GM12878 (cell line): ENCODE data around the gene CD53. TPM values are rescaled to one million over a fixed set of nuclear protein-coding genes. Genes with fewer than 3 reads are reported as not detected.

Experiments used
- ATAC-seq: fragments of 200-7000 bp; cut with Tn5 transposase; 3 replicates; pipeline ENCODE4 v1.9.1; 2020; ENCODE audit warnings: mild to moderate bottlenecking, moderate library complexity
- BruUV-seq: library from RNA; stranded (reverse); fragments of 400-500 nt; replicated peaks from 2 replicates; lab custom pipeline; 2021; lab: Mats Ljungman, UMichigan
- CTCF ChIA-PET: fragments of 300-600 bp; sonication (Branson Sonifier 250); formaldehyde crosslinking; extraction: SDS; loops from one replicate; lab custom pipeline; 2021; ENCODE audit warnings: inconsistent platforms; lab: Yijun Ruan, JAX
- POLR2A ChIA-PET: fragments of 350-600 bp; formaldehyde crosslinking; extraction: SDS; loops from one replicate; lab custom pipeline; 2021; ENCODE audit warnings: inconsistent platforms; lab: Charles Lee
- RAD21 ChIA-PET: fragments of 300-600 bp; sonication (Branson Sonifier 250); formaldehyde crosslinking; loops from one replicate; lab custom pipeline; 2023; ENCODE audit warnings: antibody characterized with exemption; ENCODE audit not compliant: unreplicated experiment; lab: Charles Lee
- SMC1A ChIA-PET: fragments of 300-600 bp; sonication (Branson Sonifier 250); formaldehyde crosslinking; loops from one replicate; lab custom pipeline; 2023; ENCODE audit not compliant: unreplicated experiment, uncharacterized antibody; lab: Charles Lee
- DNase-seq: peaks from one replicate; pipeline ENCODE4 v3.0.0-alpha.2; 2011; ENCODE audit warnings: low read depth, low spot score
- FAIRE-seq: peaks from 3 replicates; lab custom pipeline; 2011; peaks lifted over from hg19 to GRCh38; lab: Jason Lieb, UNC
- H2AFZ ChIP-seq: 2 replicates; pipeline ENCODE4 v1.6.0; 2011; ENCODE audit warnings: low read depth, low read length, control low read depth; ENCODE audit not compliant: control insufficient read depth
- H3K27ac ChIP-seq: 2 replicates; pipeline ENCODE4 v1.5.1; 2011; ENCODE audit warnings: control low read depth; ENCODE audit not compliant: control insufficient read depth, insufficient read depth
- H3K27me3 ChIP-seq, 2 experiments: replicated peaks in 1 of 2; 2 replicates each; pipeline versions ENCODE4 v1.6.0 to v1.6.1; 2011; ENCODE audit warnings: low read length in 1 of 2; ENCODE audit not compliant: control insufficient read depth in 2 of 2, insufficient read depth in 2 of 2
- H3K36me3 ChIP-seq, 2 experiments: 2 replicates each; pipeline ENCODE4 v1.5.1; 2011; ENCODE audit warnings: low read length in 1 of 2; ENCODE audit not compliant: control insufficient read depth in 2 of 2, insufficient read depth in 2 of 2
- H3K4me1 ChIP-seq: 2 replicates; pipeline ENCODE4 v1.6.1; 2011; ENCODE audit warnings: mild to moderate bottlenecking, low read length, moderate library complexity, mixed read lengths; ENCODE audit not compliant: control insufficient read depth, insufficient read depth
- H3K4me2 ChIP-seq: 2 replicates; pipeline ENCODE4 v1.6.0; 2011; ENCODE audit warnings: control low read depth; ENCODE audit not compliant: control insufficient read depth, insufficient read depth
- H3K4me3 ChIP-seq: fragments of 200-600 bp; sonication (generic); 2 replicates; pipeline ENCODE4 v1.5.1; 2016
- H3K79me2 ChIP-seq: 2 replicates; pipeline ENCODE4 v1.6.0; 2011; ENCODE audit warnings: low read length; ENCODE audit not compliant: control insufficient read depth, insufficient read depth
- H3K9ac ChIP-seq: 2 replicates; pipeline ENCODE4 v1.8.0; 2011; ENCODE audit warnings: low read length, control low read depth, mixed read lengths; ENCODE audit not compliant: control insufficient read depth, insufficient read depth
- H3K9me3 ChIP-seq: replicated peaks from 3 replicates; pipeline ENCODE4 v1.5.1; 2011; ENCODE audit warnings: mild to moderate bottlenecking, low read length; ENCODE audit not compliant: control insufficient read depth, insufficient read depth
- H4K20me1 ChIP-seq: 2 replicates; pipeline ENCODE4 v1.6.0; 2011; ENCODE audit not compliant: control insufficient read depth, insufficient read depth
- POLR2AphosphoS2 ChIP-seq: IDR thresholded peaks from 2 replicates; pipeline ENCODE4 v1.6.1; 2011; ENCODE audit warnings: low read depth, mild to moderate bottlenecking, low read length, improper control_type of control experiment, moderate library complexity
- RBBP5 ChIP-seq: fragments of 200-600 bp; sonication (generic); conservative IDR thresholded peaks from 2 replicates; pipeline ENCODE4 v1.6.1; 2016
- WGBS: methylation state at CpG from one replicate; pipeline ENCODE4 v1.1.6; 2016; ENCODE audit warnings: low lambda C conversion rate; ENCODE audit not compliant: insufficient replicate concordance, insufficient coverage; ENCODE audit errors: missing lambda C conversion rate; 5-methylcytosine and 5-hydroxymethylcytosine counted together
- in situ Hi-C: fragments of 300-500 bp; cut with MboI; formaldehyde crosslinking; loops from 9 replicates; pipeline ENCODE4 v1.14.3; 2018; ENCODE audit warnings: mixed read lengths
- intact Hi-C: fragments of 100-400 bp; cut with micrococcal nuclease; formaldehyde crosslinking; loops from one replicate; pipeline ENCODE4 v1.14.2; 2022; ENCODE audit not compliant: unreplicated experiment
- polyA plus RNA-seq, 11 experiments: library from polyadenylated mRNA; depleted of rRNA in 4 of 11; unstranded in 6 of 11; stranded (reverse) in 5 of 11; fragments of >200 nt; fragmentation: Nextera tagmentation in 4 of 11; fragmentation: Illumina TruSeq in 1 of 11; extraction: Ambion mirVana in 4 of 11; extraction: Trizol in 1 of 11; gene quantifications; 1 replicate in 1 of 11; 2 replicates in 10 of 11; pipeline versions ENCODE4 v1.2.1 to v1.2.3, GENCODE V29; 2011 to 2016; ENCODE audit warnings: inconsistent platforms in 2 of 11, missing spikeins in 2 of 11, low read depth in 1 of 11
- total RNA-seq, 4 experiments: library from RNA; depleted of rRNA in 3 of 4; stranded (reverse); fragments of >200 nt in 3 of 4; fragmentation: Illumina TruSeq in 1 of 4; extraction: Trizol in 1 of 4; gene quantifications; 2 replicates each; pipeline versions ENCODE4 v1.2.1 to v1.2.3, GENCODE V29; 2013 to 2021
- TF ChIP-seq, protein P1 (sequence below): fragments of 450-650 bp; IDR thresholded peaks from 2 replicates; pipeline ENCODE4 v1.6.1; 2014; ENCODE audit warnings: mild to moderate bottlenecking

The CD53 gene
- total and polyA plus RNA-seq, 10 of the 15 experiments (the other 5 are each of a cell fraction or from before 2014, with no cell fraction given): 350 to 1,389 (median 538) TPM

DNA sequence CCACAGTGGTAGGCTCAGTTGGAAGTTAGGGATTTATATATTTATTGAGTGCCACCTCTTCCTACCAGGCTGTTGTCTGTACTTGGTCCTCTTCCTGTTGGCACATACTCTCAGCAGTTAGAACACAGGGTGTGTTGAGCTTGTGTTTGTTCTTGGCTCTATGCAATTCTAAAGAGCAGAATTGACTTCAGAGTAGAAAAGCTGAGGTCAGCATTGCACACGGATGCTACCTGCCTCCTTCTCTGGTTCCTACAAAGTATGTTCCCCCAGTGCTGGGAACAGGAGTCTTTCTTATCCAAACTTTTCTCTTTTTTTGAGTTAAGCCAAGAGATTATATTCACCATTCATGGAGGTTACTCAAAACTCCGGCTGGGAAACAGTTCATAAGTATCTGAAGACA is 16.5 kb upstream of the CD53 start:
- RAD21 ChIA-PET: no interaction called here
- FAIRE-seq: no peak
- no peak for ATAC-seq
- no peaks in the 10 kb centered on the region for H4K20me1 ChIP-seq
- no peak overlapping the region for H3K9ac ChIP-seq
- TF ChIP-seq, protein P1, sequence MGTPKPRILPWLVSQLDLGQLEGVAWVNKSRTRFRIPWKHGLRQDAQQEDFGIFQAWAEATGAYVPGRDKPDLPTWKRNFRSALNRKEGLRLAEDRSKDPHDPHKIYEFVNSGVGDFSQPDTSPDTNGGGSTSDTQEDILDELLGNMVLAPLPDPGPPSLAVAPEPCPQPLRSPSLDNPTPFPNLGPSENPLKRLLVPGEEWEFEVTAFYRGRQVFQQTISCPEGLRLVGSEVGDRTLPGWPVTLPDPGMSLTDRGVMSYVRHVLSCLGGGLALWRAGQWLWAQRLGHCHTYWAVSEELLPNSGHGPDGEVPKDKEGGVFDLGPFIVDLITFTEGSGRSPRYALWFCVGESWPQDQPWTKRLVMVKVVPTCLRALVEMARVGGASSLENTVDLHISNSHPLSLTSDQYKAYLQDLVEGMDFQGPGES: no peak
- POLR2A ChIA-PET: no interaction called here
- H3K4me1 ChIP-seq: no peaks in the 10 kb centered on the region; the same call in 1 of the 2 replicates
- no peaks in the 10 kb centered on the region for H3K9me3 ChIP-seq
- no peaks in the 10 kb centered on the region for H3K79me2 ChIP-seq
- no peaks in the 10 kb centered on the region for H3K36me3 ChIP-seq
- CTCF ChIA-PET: no interaction called here
- no peak overlapping the region for H3K27ac ChIP-seq
- intact Hi-C loops: no loop called here
- SMC1A ChIA-PET: interaction anchor here (0.7 to 1.4 kb wide), 2 partner anchors 8 to 58 kb away, joined by 3 read pairs; no protein-coding TSS in a partner anchor
- no peaks in the 10 kb centered on the region for H3K27me3 ChIP-seq
- no peak for DNase-seq
- no peak overlapping the region for H3K4me3 ChIP-seq
- H3K4me2 ChIP-seq: no peak overlapping the region
- 95% methylated on average over 2 of the region's 2 CpGs for WGBS
- in situ Hi-C loops: no loop called here
- H2AFZ ChIP-seq: no peak overlapping the region
- BruUV-seq: no TSS peak

DNA sequence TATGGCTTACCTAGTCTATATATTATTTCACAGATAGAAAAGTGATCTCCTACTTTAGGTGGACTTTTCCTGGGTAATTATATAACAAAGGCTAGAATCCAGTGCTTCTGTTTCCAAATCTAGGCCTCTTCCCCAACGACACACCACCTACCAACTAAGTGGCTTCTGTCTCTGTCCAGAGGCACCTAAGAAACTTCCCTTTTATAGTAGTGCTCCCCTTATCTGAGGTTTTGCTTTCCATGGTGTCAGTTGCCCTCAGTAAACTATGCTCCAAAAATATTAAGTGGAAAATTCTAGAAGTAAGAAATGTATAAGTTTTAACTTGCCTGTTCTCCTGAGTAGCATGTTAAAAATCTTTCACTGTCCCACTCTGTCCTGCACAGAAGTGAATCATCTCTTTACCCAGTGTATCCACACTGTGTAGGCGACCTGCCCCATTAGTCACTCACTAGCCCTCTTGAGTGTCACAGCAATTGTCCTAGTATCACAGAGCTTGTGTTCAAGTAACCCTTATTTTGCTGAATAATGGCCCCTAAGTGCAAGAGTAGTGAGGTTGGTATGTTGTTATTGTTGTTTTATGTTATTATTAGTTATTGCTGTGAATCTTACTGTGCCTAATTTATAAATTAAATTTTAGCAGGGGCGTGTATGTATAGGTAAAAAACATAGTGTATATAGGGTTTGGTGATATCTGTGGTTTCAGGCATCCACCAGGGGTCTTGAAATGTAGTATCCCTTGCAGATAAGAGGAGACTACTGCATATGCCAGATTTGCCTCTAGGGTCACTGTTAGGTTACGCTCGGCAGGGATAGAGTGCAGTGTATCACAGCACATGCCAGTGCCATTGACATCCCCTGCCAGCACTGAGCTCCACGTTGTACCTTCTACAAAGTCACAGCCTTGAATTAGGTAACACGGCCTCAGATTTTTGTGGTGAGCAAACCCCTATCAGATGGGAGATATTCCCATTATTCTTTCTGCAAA is 14.7 kb upstream of the CD53 start:
- ChIA-PET RAD21 (no interaction called here), CTCF (no interaction called here), SMC1A (interaction anchor here (0.6 kb wide), 1 partner anchor 34 kb away, joined by 3 read pairs; no protein-coding TSS in a partner anchor), POLR2A (no interaction called here)
- intact Hi-C loops: no loop called here
- DNase-seq: no peak
- no peak overlapping the region for H3K9ac ChIP-seq
- no peaks in the 10 kb centered on the region for H4K20me1 ChIP-seq
- H3K36me3 ChIP-seq: no peaks in the 10 kb centered on the region
- TF ChIP-seq RBBP5: no peak
- no peak for TF ChIP-seq POLR2AphosphoS2
- H3K4me3 ChIP-seq: no peak overlapping the region
- H2AFZ ChIP-seq: no peak overlapping the region
- WGBS: 23% methylated on average over 7 of the region's 7 CpGs
- BruUV-seq: no TSS peak
- FAIRE-seq: no peak
- H3K79me2 ChIP-seq: no peaks in the 10 kb centered on the region
- no peaks in the 10 kb centered on the region; the same call in 1 of the 2 replicates for H3K4me1 ChIP-seq
- in situ Hi-C loops: no loop called here
- ATAC-seq: peak; percentile 47; the same call in 2 of the 3 replicates
- peak overlapping the region; percentile 1; the same call in 1 of the 2 replicates for H3K4me2 ChIP-seq
- no peaks in the 10 kb centered on the region for H3K9me3 ChIP-seq
- no peaks in the 10 kb centered on the region for H3K27me3 ChIP-seq
- no peak overlapping the region for H3K27ac ChIP-seq
